ENCODE measurements around the gene IL1A.
"Not testable (repeated sequence)": the region's sequence is repeated elsewhere in the genome, so short reads cannot be mapped to it uniquely, and the experiment has no call there.

IL1A gene

DNA sequence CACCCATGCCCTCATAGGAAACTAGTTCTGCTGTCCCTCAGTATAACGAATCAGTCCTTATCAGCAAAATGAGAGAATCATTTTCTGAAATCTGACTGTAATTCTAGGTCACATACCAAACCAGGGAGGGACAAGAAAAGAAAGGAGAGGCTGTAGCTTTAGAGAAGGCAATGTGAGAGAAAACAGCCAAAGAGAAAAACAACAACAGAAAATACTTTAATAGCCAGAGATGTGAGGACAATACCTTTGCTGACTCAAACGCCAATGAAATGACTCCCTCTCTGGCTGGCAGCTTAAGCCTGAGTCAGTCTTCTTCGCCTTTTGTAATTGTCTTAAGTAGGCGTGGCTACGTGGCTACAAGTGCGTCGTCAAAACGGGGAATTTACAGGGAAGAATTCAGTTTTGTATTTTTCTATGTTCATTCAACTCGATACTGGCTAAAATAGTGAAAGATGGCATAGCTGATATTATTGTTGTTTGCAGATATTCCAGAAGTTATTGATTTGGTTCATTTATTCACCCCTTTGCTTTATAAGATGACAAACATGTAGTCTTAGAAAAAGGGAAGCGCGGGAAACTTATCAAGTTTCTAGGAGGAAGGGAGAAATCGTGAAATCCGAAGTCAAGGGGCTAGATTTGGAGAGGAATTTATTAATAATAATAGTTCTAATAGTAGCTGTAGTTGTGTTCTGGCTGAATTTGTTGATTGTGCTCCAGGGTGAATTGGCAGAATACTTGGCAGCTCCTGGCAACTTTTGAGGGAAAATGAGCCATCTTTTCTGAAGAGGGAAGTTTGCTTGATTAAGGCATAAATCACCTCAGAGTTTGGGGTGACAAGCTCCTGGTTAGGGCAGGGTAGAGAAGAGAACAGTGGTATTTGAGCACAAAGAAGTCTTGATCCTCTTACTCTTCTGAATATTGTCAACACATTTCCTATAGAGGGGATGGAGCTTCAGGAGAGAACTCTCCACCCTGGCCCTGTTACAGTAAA lies at the start of gene IL1A:
TSS of gene IL1A (minus strand) at position 295 of the 991 bp plus-strand sequence. CDS start 723 bp downstream, outside the sequence.
- DNase-seq: peak in 1 of 14 donors; percentile 11

DNA sequence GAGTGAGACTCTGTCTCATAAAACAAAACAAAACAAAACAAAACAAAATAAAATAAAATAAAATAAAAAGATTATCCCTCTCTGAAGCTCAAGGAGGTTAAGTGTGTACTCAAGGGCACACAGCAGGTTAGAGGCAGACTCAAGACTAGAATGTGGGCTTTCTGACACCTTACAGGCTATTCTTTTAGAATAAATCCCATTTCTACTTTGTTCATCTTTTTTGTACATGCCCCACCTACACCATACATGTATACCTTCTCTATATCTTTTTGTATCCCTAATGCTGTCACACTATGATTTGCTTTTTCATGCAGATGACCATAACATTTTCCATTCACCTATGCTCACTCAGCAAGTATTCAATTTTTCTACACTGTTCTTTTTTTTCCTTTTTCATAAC lies 49.7 kb upstream of the IL1A start:
- no peak for DNase-seq

- DNase-seq: not testable (repeated sequence)
Measured at GRCh38 chr2:112833639-112833931, 49.3 kb upstream of the IL1A start.

- no peak for DNase-seq
Measured at GRCh38 chr2:112832841-112833638, 48.7 kb upstream of the IL1A start.

DNA sequence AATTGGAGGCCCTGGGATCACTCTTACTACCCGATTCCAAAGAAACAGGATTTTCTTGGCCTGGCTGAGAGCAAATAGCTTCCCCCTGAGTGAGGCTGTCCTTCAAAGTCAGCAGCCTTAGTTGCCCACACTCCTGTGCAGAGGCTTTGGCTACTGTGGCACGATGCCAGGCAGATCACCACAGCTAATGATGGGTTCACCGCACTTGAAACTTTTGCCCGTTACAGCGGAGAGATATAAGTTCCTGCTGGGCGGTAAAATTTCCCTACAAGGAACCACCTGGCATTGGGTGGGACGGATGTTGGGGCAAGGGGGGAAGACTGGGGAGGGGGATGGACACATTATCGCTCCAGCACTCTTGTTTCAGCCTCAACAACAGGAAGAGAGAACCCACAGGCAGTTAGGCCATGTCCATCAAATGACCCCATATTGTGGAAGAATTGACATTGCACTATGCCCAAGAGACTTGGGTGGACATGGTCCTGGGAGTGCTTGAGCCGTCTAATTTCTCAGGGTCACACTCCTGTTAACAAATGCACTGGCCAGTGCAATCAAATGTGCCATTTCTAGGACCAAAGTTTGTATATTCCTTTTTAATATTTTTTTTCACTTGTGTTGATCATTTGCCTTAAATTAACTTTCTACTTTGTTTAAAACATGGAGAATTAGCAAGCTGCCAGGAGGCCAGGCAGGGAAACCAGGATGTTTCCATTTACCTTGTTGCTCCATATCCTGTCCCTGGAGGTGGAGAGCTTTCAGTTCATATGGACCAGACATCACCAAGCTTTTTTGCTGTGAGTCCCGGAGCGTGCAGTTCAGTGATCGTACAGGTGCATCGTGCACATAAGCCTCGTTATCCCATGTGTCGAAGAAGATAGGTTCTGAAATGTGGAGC lies 47.9 kb upstream of the IL1A start:
- DNase-seq: no peak

DNA sequence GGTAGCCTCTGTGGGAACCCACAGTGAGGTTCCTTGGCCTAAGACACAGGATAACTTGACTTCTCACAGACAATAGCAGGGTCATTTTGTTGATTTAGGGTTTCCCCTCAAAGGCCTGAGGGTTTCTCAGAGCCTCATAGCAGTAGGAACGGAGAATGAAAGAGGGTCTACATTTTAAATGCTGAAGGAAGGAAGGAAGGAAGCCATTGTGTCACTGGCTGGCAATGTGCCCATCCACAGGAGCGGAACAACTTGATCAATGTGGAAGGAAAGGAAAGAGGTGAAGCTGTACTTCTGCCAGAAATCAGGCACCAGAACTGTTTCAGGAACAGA lies 47.2 kb upstream of the IL1A start:
- no peak for DNase-seq

- DNase-seq: no peak
Measured at GRCh38 chr2:112830682-112831512, 46.6 kb upstream of the IL1A start.

DNA sequence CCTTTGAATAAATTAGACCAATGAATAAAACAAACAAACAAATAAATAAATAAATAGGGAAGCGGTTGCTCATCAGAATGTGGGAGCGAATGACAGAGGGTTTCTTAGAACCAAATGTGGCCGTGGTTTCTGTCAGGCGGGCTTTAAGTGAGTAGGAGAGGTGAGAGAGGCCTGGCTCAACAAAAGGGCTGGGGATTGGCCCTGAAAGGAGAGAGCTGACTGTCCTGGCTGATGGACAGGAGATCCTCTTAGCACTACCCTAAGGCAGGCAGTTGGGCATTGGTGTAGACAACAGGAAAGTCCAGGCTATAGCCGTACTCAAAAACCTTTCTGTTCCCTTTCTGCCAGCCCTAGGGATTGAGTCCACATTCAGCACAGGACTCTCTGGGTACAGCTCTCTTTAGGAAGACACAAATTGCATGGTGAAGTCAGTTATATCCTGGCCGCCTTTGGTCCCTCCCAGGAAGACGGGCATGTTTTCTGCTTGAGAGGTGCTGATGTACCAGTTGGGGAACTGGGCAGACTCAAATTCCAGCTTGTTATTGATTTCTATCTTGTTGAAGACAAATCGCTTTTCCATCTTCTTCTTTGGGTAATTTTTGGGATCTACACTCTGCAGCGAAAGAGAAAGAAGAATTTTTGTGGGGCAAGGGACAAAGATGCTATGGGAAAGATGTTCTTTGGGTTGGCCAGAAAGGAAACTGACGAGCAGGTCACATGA lies 45.8 kb upstream of the IL1A start:
- no peak for DNase-seq

- DNase-seq: no peak
Measured at GRCh38 chr2:112829101-112829960, 45.0 kb upstream of the IL1A start.

DNA sequence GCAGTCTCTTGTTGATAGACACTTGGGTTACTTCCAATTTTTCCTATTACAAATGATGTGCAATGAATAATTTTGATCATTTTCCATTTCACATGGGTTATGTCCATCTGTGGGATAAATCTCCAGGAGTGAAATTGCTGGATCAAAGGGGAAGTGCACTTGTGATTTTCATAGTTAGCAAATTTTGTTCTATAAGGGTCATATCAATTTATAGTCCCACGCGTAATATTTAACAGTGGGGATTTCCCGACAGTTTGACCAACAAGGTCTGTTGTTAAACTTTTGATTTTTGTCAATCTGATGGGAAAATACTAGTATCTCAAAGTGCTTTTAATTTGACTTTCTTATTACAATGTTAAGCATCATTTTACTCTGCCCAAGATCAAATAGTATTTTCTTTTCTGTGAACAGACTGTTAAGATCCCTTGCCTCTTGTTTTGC lies 44.0 kb upstream of the IL1A start:
- no peak for DNase-seq

GRCh38 chr2:112827604-112828185 lies 43.4 kb upstream of the IL1A start:
- DNase-seq: no peak

- no peak for DNase-seq
Measured at GRCh38 chr2:112827009-112827408, 42.7 kb upstream of the IL1A start.

GRCh38 chr2:112825706-112826105 lies 41.4 kb upstream of the IL1A start:
- DNase-seq: no peak

GRCh38 chr2:112824694-112825085 lies 40.4 kb upstream of the IL1A start:
- no peak for DNase-seq

- DNase-seq: no peak
Measured at GRCh38 chr2:112821682-112822081, 37.4 kb upstream of the IL1A start.

DNA sequence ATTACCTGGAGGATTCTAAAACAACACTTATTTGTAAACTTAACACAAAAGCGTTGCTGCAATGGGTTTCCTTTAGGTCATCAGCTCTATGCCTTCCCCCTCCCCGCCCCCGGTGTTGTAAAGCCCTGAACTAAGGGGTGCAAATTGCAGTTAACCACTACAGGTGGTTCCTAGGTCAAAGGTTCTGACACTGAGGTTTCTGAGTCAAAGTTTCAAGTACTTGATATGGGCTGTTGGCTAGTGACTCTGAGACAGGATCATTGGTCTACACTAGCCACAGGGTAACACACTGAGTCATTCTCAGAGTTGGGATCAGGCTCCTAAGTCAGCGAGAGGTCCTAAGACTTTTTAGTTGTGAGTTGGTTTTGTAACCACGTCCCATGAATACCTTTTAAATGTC lies 36.8 kb upstream of the IL1A start:
- DNase-seq: no peak

DNA sequence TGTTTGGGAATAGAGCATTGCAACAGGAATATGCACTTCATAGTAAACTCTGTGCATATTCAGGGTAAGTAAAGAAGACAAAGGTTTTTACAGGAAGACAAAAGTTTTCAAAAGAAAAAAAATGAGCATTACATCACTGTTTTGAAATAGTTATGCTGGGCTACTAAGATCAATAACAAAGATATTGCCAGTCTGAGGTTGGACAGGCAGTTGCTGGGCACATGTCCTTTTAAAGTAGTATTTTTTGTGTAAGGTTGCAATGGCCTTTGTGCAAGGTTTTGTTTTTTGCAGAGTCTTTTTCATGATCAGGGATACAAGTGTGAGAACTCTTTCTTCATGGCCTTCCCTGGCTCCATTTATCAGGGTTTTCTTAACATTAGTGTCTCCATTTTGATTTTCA lies 36.0 kb upstream of the IL1A start:
- DNase-seq: no peak

DNA sequence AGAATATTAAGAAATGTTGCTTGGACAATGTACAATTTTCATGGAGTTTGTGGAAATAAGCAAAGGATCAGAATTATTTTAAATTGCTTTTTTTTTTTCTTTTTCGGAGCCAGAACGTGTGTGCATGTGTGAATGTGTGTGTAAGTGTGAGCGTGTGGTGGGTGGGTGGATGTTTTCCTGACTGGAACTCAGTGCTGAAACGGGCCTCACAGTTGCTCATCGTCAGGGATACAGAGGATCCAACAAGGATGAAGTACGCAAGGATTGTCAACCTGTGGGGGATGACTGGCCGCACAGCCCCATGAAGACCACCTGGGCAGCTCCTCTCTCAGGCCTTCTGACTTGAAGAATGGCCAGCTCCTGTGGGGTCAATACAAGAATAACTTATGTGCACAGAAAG lies 34.8 kb upstream of the IL1A start:
- DNase-seq: no peak

GRCh38 chr2:112818094-112818902 lies 34.0 kb upstream of the IL1A start:
- DNase-seq: no peak
